UCSD-AML1 (cell line): Measurements from ENCODE around the gene SHROOM3.

ENCODE experiments used
- DNase-seq: peaks from one replicate; lab custom pipeline; 2025; ENCODE audit not compliant: unreplicated experiment; lab: John Stamatoyannopoulos, UW

The SHROOM3 gene

GRCh38 chr4:76740192-76740591 lies 305.2 kb downstream of the SHROOM3 start:
- DNase-seq, result no peak

- no peak for DNase-seq
Measured at GRCh38 chr4:76740866-76741662, 306.0 kb downstream of the SHROOM3 start.

- DNase-seq, result no peak
Measured at GRCh38 chr4:76741663-76742020, 306.6 kb downstream of the SHROOM3 start.

GRCh38 chr4:76744241-76744921 lies 309.4 kb downstream of the SHROOM3 start:
- no peak for DNase-seq

GRCh38 chr4:76745240-76745639 lies 310.2 kb downstream of the SHROOM3 start:
- DNase-seq, result no peak

- DNase-seq, result no peak
Measured at GRCh38 chr4:76747563-76747962, 312.5 kb downstream of the SHROOM3 start.

- DNase-seq, result peak; percentile 19
Measured at GRCh38 chr4:76748649-76749048, 313.6 kb downstream of the SHROOM3 start.

- no peak for DNase-seq
Measured at GRCh38 chr4:76749355-76749754, 314.3 kb downstream of the SHROOM3 start.

- no peak for DNase-seq
Measured at GRCh38 chr4:76750716-76751115, 315.7 kb downstream of the SHROOM3 start.

GRCh38 chr4:76751612-76752343 lies 316.7 kb downstream of the SHROOM3 start:
- no peak for DNase-seq

GRCh38 chr4:76752861-76753501 lies 318.0 kb downstream of the SHROOM3 start:
- no peak for DNase-seq

- DNase-seq, result no peak
Measured at GRCh38 chr4:76753814-76754213, 318.8 kb downstream of the SHROOM3 start.

GRCh38 chr4:76754439-76754838 lies 319.4 kb downstream of the SHROOM3 start:
- no peak for DNase-seq

GRCh38 chr4:76755756-76756155 lies 320.7 kb downstream of the SHROOM3 start:
- no peak for DNase-seq

- DNase-seq, result no peak
Measured at GRCh38 chr4:76756416-76756815, 321.4 kb downstream of the SHROOM3 start.

GRCh38 chr4:76757418-76757939 lies 322.4 kb downstream of the SHROOM3 start:
- DNase-seq, result no peak

GRCh38 chr4:76758290-76758882 lies 323.4 kb downstream of the SHROOM3 start:
- no peak for DNase-seq

- DNase-seq, result no peak
Measured at GRCh38 chr4:76758996-76759395, 324.0 kb downstream of the SHROOM3 start.

GRCh38 chr4:76760193-76760592 lies 325.2 kb downstream of the SHROOM3 start:
- DNase-seq, result no peak
